GM19468 (cell line): ENCODE measurements around the gene TJP1.

Experiments used
- ATAC-seq: cut with Tn5 transposase; IDR thresholded peaks from one replicate; pipeline ENCODE4 v1.9.1; 2021; ENCODE audit warnings: mild to moderate bottlenecking, moderate library complexity, moderate number of reproducible peaks; ENCODE audit not compliant: unreplicated experiment; ENCODE audit errors: extremely low read depth

Gene TJP1

GRCh38 chr15:29822100-29822683, at the start of gene TJP1:
TJP1 (minus strand) TSS chr15:29822468; CDS start chr15:29822028, 440 bp downstream.
- ATAC-seq = no peak

GRCh38 chr15:29871401-29871800, 49.1 kb upstream of the TJP1 start:
- ATAC-seq = no peak

GRCh38 chr15:29870495-29871151, 48.4 kb upstream of the TJP1 start:
- ATAC-seq = no peak

- ATAC-seq = no peak
Observed at GRCh38 chr15:29867241-29868000, 45.2 kb upstream of the TJP1 start.

GRCh38 chr15:29866337-29866736, 44.1 kb upstream of the TJP1 start:
- ATAC-seq = no peak

- no peak for ATAC-seq
Observed at GRCh38 chr15:29864501-29864900, 42.2 kb upstream of the TJP1 start.

GRCh38 chr15:29863438-29863837, 41.2 kb upstream of the TJP1 start:
- ATAC-seq = no peak

- ATAC-seq = no peak
Observed at GRCh38 chr15:29862271-29862670, 40.0 kb upstream of the TJP1 start.

- no peak for ATAC-seq
Observed at GRCh38 chr15:29860872-29861271, 38.6 kb upstream of the TJP1 start.

- ATAC-seq = no peak
Observed at GRCh38 chr15:29859973-29860715, 37.9 kb upstream of the TJP1 start.

GRCh38 chr15:29859293-29859692, 37.0 kb upstream of the TJP1 start:
- ATAC-seq = no peak

GRCh38 chr15:29857221-29857789, 35.0 kb upstream of the TJP1 start:
- no peak for ATAC-seq

GRCh38 chr15:29854413-29854812, 32.1 kb upstream of the TJP1 start:
- no peak for ATAC-seq

GRCh38 chr15:29853211-29853987, 31.1 kb upstream of the TJP1 start:
- no peak for ATAC-seq

GRCh38 chr15:29852201-29852600, 29.9 kb upstream of the TJP1 start:
- no peak for ATAC-seq

GRCh38 chr15:29849716-29850115, 27.4 kb upstream of the TJP1 start:
- ATAC-seq = no peak

GRCh38 chr15:29849218-29849617, 26.9 kb upstream of the TJP1 start:
- ATAC-seq = no peak

GRCh38 chr15:29844290-29844903, 22.1 kb upstream of the TJP1 start:
- no peak for ATAC-seq

GRCh38 chr15:29842290-29842689, 20.0 kb upstream of the TJP1 start:
- no peak for ATAC-seq
